Neural progenitor cell (in vitro differentiated cells): ENCODE data around the gene KCNH1. TPM values are rescaled to one million over a fixed set of nuclear protein-coding genes. Genes with fewer than 3 reads are reported as not detected.

Experiments
- DNase-seq: peaks from one replicate; pipeline ENCODE4 v3.0.0-alpha.2; 2016; ENCODE audit warnings: low spot score
- H2AFZ ChIP-seq: fragments of 200-600 bp; sonication (generic); replicated peaks from 2 replicates; pipeline ENCODE4 v1.6.1; 2016; ENCODE audit warnings: antibody characterized with exemption
- H3F3A ChIP-seq: fragments of 200-600 bp; sonication (generic); 2 replicates; pipeline ENCODE4 v1.6.1; 2016; ENCODE audit warnings: antibody characterized with exemption, low read depth
- H3K27ac ChIP-seq: fragments of 200-600 bp; sonication (generic); 2 replicates; pipeline ENCODE4 v1.5.1; 2016; ENCODE audit warnings: mild to moderate bottlenecking
- H3K27me3 ChIP-seq: fragments of 200-600 bp; sonication (generic); 2 replicates; pipeline ENCODE4 v1.6.1; 2016; ENCODE audit warnings: mild to moderate bottlenecking, moderate library complexity
- H3K36me3 ChIP-seq: fragments of 200-600 bp; sonication (generic); 2 replicates; pipeline ENCODE4 v1.5.1; 2016
- H3K4me1 ChIP-seq: fragments of 200-600 bp; sonication (generic); 2 replicates; pipeline ENCODE4 v1.6.1; 2016; ENCODE audit warnings: mixed run types
- H3K4me2 ChIP-seq: fragments of 200-600 bp; sonication (generic); 2 replicates; pipeline ENCODE4 v1.6.1; 2016
- H3K4me3 ChIP-seq: fragments of 200-600 bp; sonication (generic); 2 replicates; pipeline ENCODE4 v1.5.1; 2016
- H3K79me2 ChIP-seq: fragments of 200-600 bp; sonication (generic); 2 replicates; pipeline ENCODE4 v1.6.1; 2016; ENCODE audit warnings: low read depth
- H3K9ac ChIP-seq: fragments of 200-600 bp; sonication (generic); 2 replicates; pipeline ENCODE4 v1.6.1; 2016
- H3K9me3 ChIP-seq: fragments of 200-600 bp; sonication (generic); 2 replicates; pipeline ENCODE4 v1.5.1; 2016; ENCODE audit warnings: low read depth
- H4K20me1 ChIP-seq: fragments of 200-600 bp; sonication (generic); 2 replicates; pipeline ENCODE4 v1.6.1; 2016; ENCODE audit warnings: low read depth
- H3K27ac Mint-ChIP-seq: 3 replicates; pipeline ENCODE4 v1.8.0; 2021; ENCODE audit warnings: mixed read lengths
- H3K27me3 Mint-ChIP-seq: 2 replicates; pipeline ENCODE4 v1.8.0; 2022; ENCODE audit warnings: low read depth, mild to moderate bottlenecking, inconsistent platforms, moderate library complexity, mixed read lengths; ENCODE audit not compliant: insufficient read depth
- H3K36me3 Mint-ChIP-seq: 3 replicates; pipeline ENCODE4 v1.8.0; 2021; ENCODE audit warnings: mixed read lengths
- H3K4me1 Mint-ChIP-seq: 3 replicates; pipeline ENCODE4 v1.8.0; 2021; ENCODE audit warnings: mixed read lengths
- H3K4me3 Mint-ChIP-seq: 3 replicates; pipeline ENCODE4 v1.8.0; 2021; ENCODE audit warnings: mild to moderate bottlenecking, moderate library complexity, mixed read lengths
- H3K9me3 Mint-ChIP-seq: 3 replicates; pipeline ENCODE4 v1.8.0; 2020; ENCODE audit warnings: mixed read lengths
- CTCF ChIP-seq: fragments of 200-600 bp; sonication (generic); IDR thresholded peaks from 2 replicates; pipeline ENCODE4 v1.5.1; 2017; ENCODE audit warnings: antibody characterized with exemption, mild to moderate bottlenecking
- EZH2 ChIP-seq: fragments of 200-600 bp; sonication (generic); IDR thresholded peaks from 2 replicates; pipeline ENCODE4 v1.6.1; 2017; ENCODE audit warnings: antibody characterized with exemption, mild to moderate bottlenecking, moderate library complexity
- EZH2phosphoT487 ChIP-seq: fragments of 200-600 bp; sonication (generic); IDR thresholded peaks from 2 replicates; pipeline ENCODE4 v1.6.1; 2017; ENCODE audit warnings: antibody characterized with exemption
- total RNA-seq: library from RNA; depleted of rRNA; stranded (reverse); fragments of >200 nt; gene quantifications from 2 replicates; pipeline ENCODE4 v1.2.3, GENCODE V29; 2015; ENCODE audit warnings: low replicate concordance

Gene KCNH1
- 0.99 and 1.6 TPM in 2 replicates for total RNA-seq

- H3K27ac ChIP-seq, result no peak within 1 kb of the TSS
- peaks cover 48% of the 10 kb centered on the region for H3K27me3 ChIP-seq
- H3K4me3 ChIP-seq, result peak within 1 kb of the TSS; percentile 63
- Mint-ChIP-seq H3K36me3 (no peaks in the 10 kb centered on the region), H3K4me3 (peak within 1 kb of the TSS; percentile 88), H3K27ac (no peak within 1 kb of the TSS), H3K9me3 (no peaks in the 10 kb centered on the region), H3K4me1 (peaks cover 13% of the 10 kb centered on the region), H3K27me3 (peaks cover 14% of the 10 kb centered on the region)
- H2AFZ ChIP-seq, result peak within 1 kb of the TSS; percentile 83
- no peaks in the 10 kb centered on the region for H3K9me3 ChIP-seq
- peaks cover 3% of the 10 kb centered on the region for H3K4me1 ChIP-seq
- no peaks in the 10 kb centered on the region for H3F3A ChIP-seq
- peak; percentile 96 for DNase-seq
- H3K36me3 ChIP-seq, result no peaks in the 10 kb centered on the region
- H3K9ac ChIP-seq, result no peak within 1 kb of the TSS
- TF ChIP-seq CTCF (peak; percentile 99), EZH2 (peak; percentile 11), EZH2phosphoT487 (no peak)
- H3K4me2 ChIP-seq, result peak within 1 kb of the TSS; percentile 95
- no peaks in the 10 kb centered on the region for H4K20me1 ChIP-seq
- H3K79me2 ChIP-seq, result no peaks in the 10 kb centered on the region
Observed at GRCh38 chr1:211133836-211134669, at the start of gene KCNH1. Gene KCNH1, minus strand, starts transcription at chr1:211134148. Its CDS starts 203 bp downstream, at chr1:211133945.

GRCh38 chr1:211182746-211183145 is 48.8 kb upstream of the KCNH1 start:
- no peaks in the 10 kb centered on the region for H3K9me3 ChIP-seq
- no peak overlapping the region for H3K27ac ChIP-seq

GRCh38 chr1:211174375-211174774 is 40.4 kb upstream of the KCNH1 start:
- no peak overlapping the region for H3K9ac ChIP-seq
- no peaks in the 10 kb centered on the region for H3K36me3 ChIP-seq
- peaks cover 10% of the 10 kb centered on the region for H3K9me3 Mint-ChIP-seq
- H4K20me1 ChIP-seq, result no peaks in the 10 kb centered on the region
- no peaks in the 10 kb centered on the region for H3K27me3 ChIP-seq
- no peaks in the 10 kb centered on the region for H3F3A ChIP-seq
- H3K4me1 Mint-ChIP-seq, result peaks cover 4% of the 10 kb centered on the region
- no peaks in the 10 kb centered on the region for H3K27me3 Mint-ChIP-seq
- no peaks in the 10 kb centered on the region for H3K9me3 ChIP-seq
- no peak for DNase-seq
- TF ChIP-seq EZH2 (no peak), EZH2phosphoT487 (no peak), CTCF (no peak)
- H3K27ac ChIP-seq, result no peak overlapping the region
- no peak overlapping the region for H3K4me3 ChIP-seq
- H3K27ac Mint-ChIP-seq, result no peak overlapping the region
- H2AFZ ChIP-seq, result no peak overlapping the region
- no peaks in the 10 kb centered on the region for H3K36me3 Mint-ChIP-seq
- H3K79me2 ChIP-seq, result no peaks in the 10 kb centered on the region
- H3K4me2 ChIP-seq, result no peak overlapping the region
- no peak overlapping the region for H3K4me3 Mint-ChIP-seq
- peaks cover 3% of the 10 kb centered on the region for H3K4me1 ChIP-seq

More at GRCh38 chr1:211182746-211183145, 48.8 kb upstream of the KCNH1 start:
- H3K4me3 ChIP-seq, result no peak overlapping the region
- H3K27me3 Mint-ChIP-seq, result no peaks in the 10 kb centered on the region
- H3K27ac Mint-ChIP-seq, result no peak overlapping the region
- no peaks in the 10 kb centered on the region for H4K20me1 ChIP-seq
- no peaks in the 10 kb centered on the region for H3K79me2 ChIP-seq
- no peaks in the 10 kb centered on the region for H3K4me1 ChIP-seq
- no peaks in the 10 kb centered on the region for H3K36me3 Mint-ChIP-seq
- H3K27me3 ChIP-seq, result no peaks in the 10 kb centered on the region
- no peaks in the 10 kb centered on the region for H3K36me3 ChIP-seq
- H3K4me1 Mint-ChIP-seq, result no peaks in the 10 kb centered on the region
- no peak overlapping the region for H2AFZ ChIP-seq
- no peak for TF ChIP-seq CTCF
- no peak for TF ChIP-seq EZH2
- TF ChIP-seq EZH2phosphoT487, result no peak
- DNase-seq, result no peak
- H3K4me2 ChIP-seq, result no peak overlapping the region
- H3K9me3 Mint-ChIP-seq, result no peaks in the 10 kb centered on the region
- no peak overlapping the region for H3K4me3 Mint-ChIP-seq
- H3F3A ChIP-seq, result no peaks in the 10 kb centered on the region
- no peak overlapping the region for H3K9ac ChIP-seq
